HL-60 (cell line): Measurements from ENCODE around the gene GLI3.

Experiments
- DNase-seq, 2 experiments: peaks; one replicate each; pipeline ENCODE4 v3.0.0-alpha.2; 2010 to 2020; ENCODE audit warnings: low read depth in 1 of 2, low spot score in 1 of 2
- H3K27ac ChIP-seq: fragments of 250-450 bp; sonication (Bioruptor Pico); replicated peaks from 2 replicates; pipeline ENCODE4 v1.5.1; 2020; ENCODE audit warnings: mild to moderate bottlenecking, moderate library complexity
- H3K27me3 ChIP-seq: fragments of 250-450 bp; sonication (Bioruptor Pico); 2 replicates; pipeline ENCODE4 v1.5.1; 2021; ENCODE audit warnings: mild to moderate bottlenecking, moderate library complexity; ENCODE audit not compliant: insufficient read depth, poor library complexity, severe bottlenecking
- H3K4me3 ChIP-seq: replicated peaks from 2 replicates; pipeline ENCODE4 v1.5.1; 2011; ENCODE audit warnings: mild to moderate bottlenecking, control low read depth, low read length; ENCODE audit not compliant: insufficient read depth
- CTCF ChIP-seq: IDR thresholded peaks from one replicate; pipeline ENCODE4 v1.5.1; 2011; ENCODE audit warnings: low read length, control low read depth, inconsistent platforms; ENCODE audit not compliant: insufficient read depth
- GABPA ChIP-seq: IDR thresholded peaks from 2 replicates; pipeline ENCODE4 v1.6.1; 2012; ENCODE audit warnings: low read depth
- POLR2AphosphoS5 ChIP-seq: IDR thresholded peaks from 2 replicates; pipeline ENCODE4 v1.6.1; 2012; ENCODE audit warnings: low read depth
- REST ChIP-seq: IDR thresholded peaks from 2 replicates; pipeline ENCODE4 v1.6.1; 2012; ENCODE audit warnings: low read depth; ENCODE audit not compliant: insufficient replicate concordance
- SPI1 ChIP-seq: IDR thresholded peaks from 2 replicates; pipeline ENCODE4 v1.6.1; 2012; ENCODE audit warnings: low read depth, mild to moderate bottlenecking, borderline replicate concordance

Gene GLI3

GRCh38 chr7:42075418-42075817 lies 161.6 kb downstream of the GLI3 start:
- no peak overlapping the region for H3K4me3 ChIP-seq
- TF ChIP-seq CTCF: no peak
- TF ChIP-seq GABPA: no peak
- no peak for TF ChIP-seq REST
- no peak for TF ChIP-seq POLR2AphosphoS5
- no peak for TF ChIP-seq SPI1
- no peak overlapping the region for H3K27ac ChIP-seq

GRCh38 chr7:42074076-42074475 lies 162.9 kb downstream of the GLI3 start:
- no peaks in the 10 kb centered on the region for H3K27me3 ChIP-seq
- DNase-seq: no peak
- no peak overlapping the region for H3K27ac ChIP-seq
- H3K4me3 ChIP-seq: no peak overlapping the region
- TF ChIP-seq GABPA (no peak), SPI1 (no peak), REST (no peak), POLR2AphosphoS5 (no peak), CTCF (no peak)

More at GRCh38 chr7:42075418-42075817, 161.6 kb downstream of the GLI3 start:
- no peak for DNase-seq
- no peaks in the 10 kb centered on the region for H3K27me3 ChIP-seq

- Histone ChIP-seq H3K27ac (no peak overlapping the region), H3K4me3 (no peak overlapping the region), H3K27me3 (no peaks in the 10 kb centered on the region)
- no peak for DNase-seq
- TF ChIP-seq GABPA (no peak), REST (no peak), POLR2AphosphoS5 (no peak), SPI1 (no peak), CTCF (no peak)
Measured at GRCh38 chr7:42071372-42072261, 165.4 kb downstream of the GLI3 start.
